GM10847 (cell line): ENCODE results near the gene GPR65.

Experiments
- POLR2A ChIP-seq: IDR thresholded peaks from 2 replicates; pipeline ENCODE4 v1.6.1; 2011; ENCODE audit not compliant: insufficient read length; ENCODE audit errors: extremely low read depth

The GPR65 gene

DNA sequence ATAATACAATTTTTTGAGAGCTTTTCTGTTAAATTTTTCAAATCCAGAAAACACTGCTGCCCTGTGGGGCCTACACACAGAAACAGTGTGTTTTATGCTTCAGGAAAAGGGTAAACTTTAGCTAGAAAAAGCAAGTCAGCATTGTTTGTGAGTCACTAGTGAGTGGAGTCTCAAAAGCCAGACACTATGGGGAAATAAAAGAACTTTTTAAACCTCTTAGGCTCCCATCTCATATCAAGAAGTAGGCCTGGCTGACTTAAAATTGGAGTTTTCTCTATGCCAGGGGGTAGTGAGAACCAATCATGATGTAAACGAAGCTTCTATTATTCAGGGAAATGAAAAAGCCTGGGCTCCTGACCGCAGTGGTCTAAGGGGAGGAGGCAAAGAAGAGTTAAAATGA is 12.6 kb downstream of the GPR65 start:
- no peak for TF ChIP-seq POLR2A

- TF ChIP-seq POLR2A: no peak
Measured at GRCh38 chr14:88023658-88024187, 18.8 kb downstream of the GPR65 start.

GRCh38 chr14:88025313-88025712 is 20.4 kb downstream of the GPR65 start:
- TF ChIP-seq POLR2A: no peak

GRCh38 chr14:88026890-88027289 is 22.0 kb downstream of the GPR65 start:
- no peak for TF ChIP-seq POLR2A

DNA sequence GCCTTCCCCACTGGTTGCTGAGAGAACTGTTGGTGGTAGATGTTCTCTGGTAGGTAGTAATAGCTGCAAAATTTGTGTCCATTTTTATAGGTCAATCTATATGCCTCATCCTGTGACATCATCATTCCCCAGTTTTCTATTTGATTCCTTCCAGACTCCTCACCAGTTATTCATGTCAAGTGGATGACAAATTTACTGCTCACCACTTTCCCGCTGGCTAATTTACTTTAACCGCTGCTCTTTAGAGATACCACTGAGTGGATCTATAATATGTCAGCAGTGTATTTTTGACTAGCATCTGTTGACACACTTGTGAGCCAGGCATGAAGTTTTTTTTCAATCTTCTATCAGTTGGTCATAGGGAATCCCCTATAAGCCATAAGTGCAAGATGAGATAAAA is 24.6 kb downstream of the GPR65 start:
- no peak for TF ChIP-seq POLR2A

DNA sequence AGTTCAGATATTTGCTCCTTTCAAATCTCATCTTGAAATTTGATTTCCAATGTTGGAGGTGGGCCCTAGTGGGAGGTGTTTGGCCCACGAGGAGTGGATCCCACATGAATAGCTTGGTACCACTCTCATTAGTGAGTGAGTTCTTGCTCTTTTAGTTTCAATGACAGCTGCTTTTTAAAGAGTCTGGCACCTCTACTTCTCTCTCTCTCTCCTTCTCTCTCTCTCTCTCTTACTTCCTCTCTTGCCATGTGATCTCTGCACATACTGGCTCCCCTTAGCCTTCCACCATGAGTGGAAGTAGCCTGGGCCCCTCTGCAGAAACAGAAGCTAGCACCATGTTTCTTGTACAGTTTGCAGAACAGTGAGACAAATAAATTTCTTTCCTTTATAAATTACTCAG is 25.1 kb downstream of the GPR65 start:
- no peak for TF ChIP-seq POLR2A

- TF ChIP-seq POLR2A: no peak
Measured at GRCh38 chr14:88030892-88031291, 26.0 kb downstream of the GPR65 start.

DNA sequence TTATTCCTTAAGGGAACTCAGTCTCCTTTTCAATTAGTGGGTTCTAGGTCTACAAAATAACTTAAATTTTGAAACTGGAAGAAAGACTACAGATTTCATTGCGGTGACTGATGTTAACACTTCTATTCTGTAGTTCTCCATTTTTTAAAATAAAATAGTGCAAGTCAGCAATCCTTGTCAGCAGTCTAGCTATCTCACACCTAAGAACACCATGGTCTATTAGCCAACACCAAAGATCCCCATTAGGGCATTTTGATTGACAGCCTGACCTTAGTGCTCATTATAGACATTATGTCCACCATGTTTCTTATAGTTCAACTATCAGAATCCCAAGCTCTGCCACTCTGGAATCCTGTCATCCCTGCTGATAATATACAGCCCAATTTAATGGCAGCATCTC is 27.4 kb downstream of the GPR65 start:
- no peak for TF ChIP-seq POLR2A

GRCh38 chr14:88034076-88034475 is 29.1 kb downstream of the GPR65 start:
- no peak for TF ChIP-seq POLR2A

DNA sequence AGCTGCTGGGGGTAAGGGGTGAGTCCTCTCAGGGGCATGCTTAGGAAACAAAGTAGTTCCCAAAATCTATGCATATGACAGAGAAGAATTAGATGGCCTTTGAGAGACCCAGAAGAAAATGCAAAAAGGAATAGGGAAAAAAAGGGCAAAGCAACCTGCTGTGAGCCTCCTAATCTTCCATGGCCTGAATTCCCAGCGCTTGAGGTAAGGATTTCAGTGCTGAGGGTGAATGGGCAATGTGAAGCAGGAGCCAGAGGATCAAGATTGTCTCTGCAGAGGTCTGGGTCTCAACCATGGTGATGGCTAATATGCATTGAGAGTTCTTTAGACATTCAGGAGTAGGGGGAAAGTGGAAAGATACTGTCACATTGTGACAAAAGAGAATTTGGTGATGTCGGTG is 31.5 kb downstream of the GPR65 start:
- no peak for TF ChIP-seq POLR2A

DNA sequence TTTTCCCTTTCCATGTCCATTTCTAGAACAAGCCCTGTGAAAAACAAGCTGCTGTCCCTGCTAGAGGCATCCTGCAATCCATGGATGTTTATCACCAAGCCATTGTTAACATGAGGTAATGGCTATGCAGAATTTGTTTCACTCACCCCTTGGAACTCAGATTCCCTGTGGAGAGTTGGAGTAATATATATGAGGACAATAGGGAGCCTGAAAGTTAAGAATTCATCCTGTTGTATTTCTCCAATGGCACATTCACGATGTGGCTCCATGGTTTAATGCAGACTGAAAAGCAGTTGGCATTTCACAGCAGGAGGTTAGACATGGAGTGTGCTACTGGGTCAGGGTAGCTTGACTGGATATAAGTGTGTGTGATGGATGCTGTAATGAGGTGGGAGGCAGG is 32.4 kb downstream of the GPR65 start:
- no peak for TF ChIP-seq POLR2A

- no peak for TF ChIP-seq POLR2A
Measured at GRCh38 chr14:88039197-88039596, 34.3 kb downstream of the GPR65 start.

DNA sequence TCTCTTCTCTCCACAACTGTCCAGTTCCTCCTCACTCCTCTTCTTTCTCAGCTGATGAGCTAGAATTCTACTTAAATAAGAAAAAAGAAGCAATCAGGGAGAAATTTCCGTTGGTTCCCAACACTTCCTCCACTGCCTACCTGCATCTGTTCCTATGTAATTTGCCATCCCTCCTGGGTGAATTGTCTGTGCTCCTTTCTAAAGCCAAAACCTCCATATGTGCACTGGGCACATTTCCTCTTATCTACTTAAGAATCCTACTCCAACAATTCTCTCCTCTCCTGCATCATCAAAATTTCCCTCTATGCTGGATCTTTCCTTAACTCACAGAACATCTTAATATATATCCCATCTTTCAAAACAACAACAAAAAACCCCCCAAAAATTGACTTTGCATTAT is 35.2 kb downstream of the GPR65 start:
- TF ChIP-seq POLR2A: no peak

- no peak for TF ChIP-seq POLR2A
Measured at GRCh38 chr14:88043529-88044443, 38.9 kb downstream of the GPR65 start.

DNA sequence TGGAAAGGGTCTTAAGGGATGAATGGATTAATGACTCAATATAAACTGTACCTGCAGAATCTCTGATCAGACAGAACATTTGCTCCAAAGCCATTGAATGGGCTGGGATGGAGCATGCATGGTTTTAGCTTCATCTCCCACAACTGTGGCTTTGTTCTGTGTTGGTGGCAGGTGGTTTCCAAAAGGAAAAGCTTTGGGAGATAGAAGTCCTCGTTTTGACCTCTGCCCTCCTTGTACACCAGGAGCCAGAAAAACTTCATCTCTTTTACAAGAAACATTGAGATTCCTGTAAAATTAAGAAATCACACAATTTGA is 39.5 kb downstream of the GPR65 start:
- TF ChIP-seq POLR2A: no peak

- no peak for TF ChIP-seq POLR2A
Measured at GRCh38 chr14:88044776-88045446, 40.0 kb downstream of the GPR65 start.
